ENCODE measurements around the gene STX17.

STX17 gene

DNA sequence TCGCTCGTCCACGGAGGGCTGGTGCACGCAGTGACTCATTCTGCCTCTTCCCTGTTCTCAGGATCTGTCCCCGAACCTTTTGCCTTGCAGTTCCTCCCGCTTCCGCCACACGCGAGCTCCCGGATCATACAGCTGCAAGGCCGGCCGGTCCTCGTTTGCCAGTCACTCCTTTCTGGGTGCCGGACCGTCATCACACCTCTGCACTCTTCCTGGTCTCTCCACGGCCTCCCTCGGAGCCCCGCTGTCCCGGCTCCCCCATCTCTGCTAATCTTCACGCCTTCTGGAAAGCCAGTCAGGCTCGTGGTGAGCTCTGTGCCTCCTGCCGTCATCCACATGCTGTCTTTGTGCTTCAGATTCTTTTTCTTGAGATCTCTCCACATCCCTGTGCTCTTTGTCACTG, 91.8 kb downstream of the STX17 start:
- Histone ChIP-seq H3K9me3 (ENCODE audit: control insufficient read depth, insufficient read depth, low read depth, low read length) (no peaks in the 10 kb centered on the region), H3K27ac (ENCODE audit: extremely low read depth, low read depth, low read length) (no peak overlapping the region), H3K4me3 (ENCODE audit: low read depth, low read length) (no peak overlapping the region), H3K4me1 (ENCODE audit: control insufficient read depth, insufficient read depth, low read length) (no peaks in the 10 kb centered on the region), H3K36me3 (ENCODE audit: control insufficient read depth in 2 of 2, insufficient read depth in 1 of 2, low read length in 2 of 2) (peaks cover 0 to 2% of the 10 kb centered on the region in 2 experiments; a peak in 1 of 3 replicates)
- POLR2A ChIA-PET, result no interaction called here
- CTCF ChIA-PET, result interaction anchor here (1.2 kb wide), 1 partner anchor 20 kb away, joined by 3 read pairs; no protein-coding TSS in a partner anchor
- TF ChIP-seq SALL2 (tag by site-specific recombination; IDR thresholded peaks at IDR 0.05; ENCODE audit: borderline replicate concordance) (no peak), ZEB2 (tag by site-specific recombination; IDR thresholded peaks at IDR 0.05) (no peak), GLIS1 (tag by site-specific recombination; IDR thresholded peaks at IDR 0.05) (no peak), ZNF76 (tag by site-specific recombination; IDR thresholded peaks at IDR 0.05; ENCODE audit: borderline replicate concordance, low read depth) (no peak), ZNF202 (tag by site-specific recombination; IDR thresholded peaks at IDR 0.05; ENCODE audit: borderline replicate concordance) (no peak)
- TF ChIP-seq, protein P1, sequence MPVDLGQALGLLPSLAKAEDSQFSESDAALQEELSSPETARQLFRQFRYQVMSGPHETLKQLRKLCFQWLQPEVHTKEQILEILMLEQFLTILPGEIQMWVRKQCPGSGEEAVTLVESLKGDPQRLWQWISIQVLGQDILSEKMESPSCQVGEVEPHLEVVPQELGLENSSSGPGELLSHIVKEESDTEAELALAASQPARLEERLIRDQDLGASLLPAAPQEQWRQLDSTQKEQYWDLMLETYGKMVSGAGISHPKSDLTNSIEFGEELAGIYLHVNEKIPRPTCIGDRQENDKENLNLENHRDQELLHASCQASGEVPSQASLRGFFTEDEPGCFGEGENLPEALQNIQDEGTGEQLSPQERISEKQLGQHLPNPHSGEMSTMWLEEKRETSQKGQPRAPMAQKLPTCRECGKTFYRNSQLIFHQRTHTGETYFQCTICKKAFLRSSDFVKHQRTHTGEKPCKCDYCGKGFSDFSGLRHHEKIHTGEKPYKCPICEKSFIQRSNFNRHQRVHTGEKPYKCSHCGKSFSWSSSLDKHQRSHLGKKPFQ (tag by site-specific recombination; IDR thresholded peaks at IDR 0.05), result no peak

DNA sequence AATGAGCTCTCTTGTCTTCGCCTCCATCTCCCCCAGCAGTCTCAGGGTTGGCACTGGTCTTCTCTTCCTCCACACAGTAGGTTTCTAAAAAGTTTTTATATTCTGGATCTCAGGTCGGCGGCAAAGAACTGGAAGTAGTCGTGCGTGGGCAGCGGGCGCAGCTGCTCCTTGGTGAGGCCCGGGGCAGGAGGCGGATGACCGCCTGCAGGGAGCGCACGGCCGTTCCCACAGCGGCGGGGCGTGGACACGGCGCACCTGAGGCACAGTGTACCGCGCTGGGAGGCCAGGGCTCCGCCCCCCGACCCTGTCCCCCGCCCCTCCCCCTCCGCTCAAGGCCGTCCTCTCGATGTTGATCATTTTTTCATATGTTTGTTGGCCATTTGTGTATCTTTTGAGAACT, 92.4 kb downstream of the STX17 start:
- CTCF ChIA-PET, result no interaction called here
- peaks cover 0 to 8% of the 10 kb centered on the region in 2 experiments; a peak in 1 of 3 replicates for H3K36me3 ChIP-seq (ENCODE audit: control insufficient read depth in 2 of 2, insufficient read depth in 1 of 2, low read length in 2 of 2)
- POLR2A ChIA-PET, result no interaction called here
- H3K27ac ChIP-seq (ENCODE audit: extremely low read depth, low read depth, low read length), result no peak overlapping the region
- H3K4me1 ChIP-seq (ENCODE audit: control insufficient read depth, insufficient read depth, low read length), result no peaks in the 10 kb centered on the region
- TF ChIP-seq MZF1 (tag by site-specific recombination; IDR thresholded peaks at IDR 0.05; ENCODE audit: borderline replicate concordance) (no peak), ZNF623 (tag by site-specific recombination; IDR thresholded peaks at IDR 0.05) (no peak), EGR2 (tag by site-specific recombination; IDR thresholded peaks at IDR 0.05; ENCODE audit: low read depth) (no peak)
- TF ChIP-seq, protein P2, sequence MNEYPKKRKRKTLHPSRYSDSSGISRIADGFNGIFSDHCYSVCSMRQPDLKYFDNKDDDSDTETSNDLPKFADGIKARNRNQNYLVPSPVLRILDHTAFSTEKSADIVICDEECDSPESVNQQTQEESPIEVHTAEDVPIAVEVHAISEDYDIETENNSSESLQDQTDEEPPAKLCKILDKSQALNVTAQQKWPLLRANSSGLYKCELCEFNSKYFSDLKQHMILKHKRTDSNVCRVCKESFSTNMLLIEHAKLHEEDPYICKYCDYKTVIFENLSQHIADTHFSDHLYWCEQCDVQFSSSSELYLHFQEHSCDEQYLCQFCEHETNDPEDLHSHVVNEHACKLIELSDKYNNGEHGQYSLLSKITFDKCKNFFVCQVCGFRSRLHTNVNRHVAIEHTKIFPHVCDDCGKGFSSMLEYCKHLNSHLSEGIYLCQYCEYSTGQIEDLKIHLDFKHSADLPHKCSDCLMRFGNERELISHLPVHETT (tag by site-specific recombination; IDR thresholded peaks at IDR 0.05), result no peak
- TF ChIP-seq, protein P3, sequence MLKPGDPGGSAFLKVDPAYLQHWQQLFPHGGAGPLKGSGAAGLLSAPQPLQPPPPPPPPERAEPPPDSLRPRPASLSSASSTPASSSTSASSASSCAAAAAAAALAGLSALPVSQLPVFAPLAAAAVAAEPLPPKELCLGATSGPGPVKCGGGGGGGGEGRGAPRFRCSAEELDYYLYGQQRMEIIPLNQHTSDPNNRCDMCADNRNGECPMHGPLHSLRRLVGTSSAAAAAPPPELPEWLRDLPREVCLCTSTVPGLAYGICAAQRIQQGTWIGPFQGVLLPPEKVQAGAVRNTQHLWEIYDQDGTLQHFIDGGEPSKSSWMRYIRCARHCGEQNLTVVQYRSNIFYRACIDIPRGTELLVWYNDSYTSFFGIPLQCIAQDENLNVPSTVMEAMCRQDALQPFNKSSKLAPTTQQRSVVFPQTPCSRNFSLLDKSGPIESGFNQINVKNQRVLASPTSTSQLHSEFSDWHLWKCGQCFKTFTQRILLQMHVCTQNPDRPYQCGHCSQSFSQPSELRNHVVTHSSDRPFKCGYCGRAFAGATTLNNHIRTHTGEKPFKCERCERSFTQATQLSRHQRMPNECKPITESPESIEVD (tag by site-specific recombination; IDR thresholded peaks at IDR 0.05), result no peak
- no peaks in the 10 kb centered on the region for H3K9me3 ChIP-seq (ENCODE audit: control insufficient read depth, insufficient read depth, low read depth, low read length)
- H3K4me3 ChIP-seq (ENCODE audit: low read depth, low read length), result no peak overlapping the region

DNA sequence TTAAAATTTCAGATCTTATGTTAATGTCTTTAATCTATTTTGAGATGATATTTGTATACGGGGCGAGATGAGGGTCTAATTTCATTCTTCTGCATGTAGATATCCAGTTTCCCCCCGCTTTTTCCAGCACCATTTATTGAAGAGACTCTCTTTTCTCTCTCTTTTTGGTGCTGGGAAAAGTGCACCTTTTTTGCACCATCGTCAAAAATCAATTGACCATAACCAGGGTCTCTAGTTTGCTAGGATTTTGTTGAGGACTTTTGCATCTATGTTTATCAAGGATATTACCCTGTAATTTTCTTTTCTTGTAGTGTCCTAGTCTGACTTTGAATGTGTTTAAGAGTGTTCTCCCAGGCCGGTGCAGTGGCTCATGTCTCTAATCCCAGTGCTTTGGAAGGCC, 93.3 kb downstream of the STX17 start:
- CTCF ChIA-PET, result no interaction called here
- H3K4me3 ChIP-seq (ENCODE audit: low read depth, low read length), result no peak overlapping the region
- POLR2A ChIA-PET, result no interaction called here
- H3K9me3 ChIP-seq (ENCODE audit: control insufficient read depth, insufficient read depth, low read depth, low read length), result no peaks in the 10 kb centered on the region
- TF ChIP-seq SCRT2 (tag by site-specific recombination; IDR thresholded peaks at IDR 0.05) (no peak), ZNF416 (tag by site-specific recombination; IDR thresholded peaks at IDR 0.05) (no peak)
- H3K27ac ChIP-seq (ENCODE audit: extremely low read depth, low read depth, low read length), result no peak overlapping the region
- H3K4me1 ChIP-seq (ENCODE audit: control insufficient read depth, insufficient read depth, low read length), result no peaks in the 10 kb centered on the region
- H3K36me3 ChIP-seq (ENCODE audit: control insufficient read depth in 2 of 2, insufficient read depth in 1 of 2, low read length in 2 of 2), result peaks cover 0 to 18% of the 10 kb centered on the region in 2 experiments; a peak in 1 of 3 replicates

DNA sequence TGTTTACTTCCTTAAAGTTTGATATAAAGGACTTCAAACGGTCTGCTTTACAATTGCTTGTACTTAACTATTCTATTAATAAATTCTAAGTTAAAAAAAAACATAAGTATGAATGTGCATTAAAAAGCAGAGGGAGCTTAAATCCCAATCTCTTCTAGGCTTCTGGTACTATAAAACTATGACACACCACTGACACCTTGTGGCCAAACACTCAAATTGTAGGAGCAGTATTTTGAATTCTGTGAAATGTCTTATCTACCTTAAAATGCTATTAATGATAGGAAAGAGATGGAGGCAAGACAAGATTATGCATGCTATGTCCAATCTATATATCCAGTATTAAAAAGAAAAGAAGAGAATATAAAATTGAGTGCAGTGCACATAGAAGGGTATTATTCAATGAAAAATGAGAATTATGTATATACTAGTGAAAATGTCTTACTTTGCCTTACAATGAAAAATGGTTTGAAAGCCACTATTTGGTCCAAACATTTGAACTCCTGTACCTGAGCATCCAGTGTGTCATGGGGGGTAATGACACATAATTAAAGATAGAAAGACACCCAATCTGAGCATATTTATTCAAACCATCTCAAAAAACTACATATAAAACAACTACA, 104.7 kb downstream of the STX17 start:
- peak; percentile 50 for TF ChIP-seq ZNF654 (tag by site-specific recombination; IDR thresholded peaks at IDR 0.05; ENCODE audit: low read depth)
- TF ChIP-seq, protein P4, sequence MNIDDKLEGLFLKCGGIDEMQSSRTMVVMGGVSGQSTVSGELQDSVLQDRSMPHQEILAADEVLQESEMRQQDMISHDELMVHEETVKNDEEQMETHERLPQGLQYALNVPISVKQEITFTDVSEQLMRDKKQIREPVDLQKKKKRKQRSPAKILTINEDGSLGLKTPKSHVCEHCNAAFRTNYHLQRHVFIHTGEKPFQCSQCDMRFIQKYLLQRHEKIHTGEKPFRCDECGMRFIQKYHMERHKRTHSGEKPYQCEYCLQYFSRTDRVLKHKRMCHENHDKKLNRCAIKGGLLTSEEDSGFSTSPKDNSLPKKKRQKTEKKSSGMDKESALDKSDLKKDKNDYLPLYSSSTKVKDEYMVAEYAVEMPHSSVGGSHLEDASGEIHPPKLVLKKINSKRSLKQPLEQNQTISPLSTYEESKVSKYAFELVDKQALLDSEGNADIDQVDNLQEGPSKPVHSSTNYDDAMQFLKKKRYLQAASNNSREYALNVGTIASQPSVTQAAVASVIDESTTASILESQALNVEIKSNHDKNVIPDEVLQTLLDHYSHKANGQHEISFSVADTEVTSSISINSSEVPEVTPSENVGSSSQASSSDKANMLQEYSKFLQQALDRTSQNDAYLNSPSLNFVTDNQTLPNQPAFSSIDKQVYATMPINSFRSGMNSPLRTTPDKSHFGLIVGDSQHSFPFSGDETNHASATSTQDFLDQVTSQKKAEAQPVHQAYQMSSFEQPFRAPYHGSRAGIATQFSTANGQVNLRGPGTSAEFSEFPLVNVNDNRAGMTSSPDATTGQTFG (tag by site-specific recombination; IDR thresholded peaks at IDR 0.05; ENCODE audit: borderline replicate concordance), result no peak
- no peaks in the 10 kb centered on the region for H3K4me1 ChIP-seq (ENCODE audit: control insufficient read depth, insufficient read depth, low read length)
- POLR2A ChIA-PET, result no interaction called here
- H3K36me3 ChIP-seq (ENCODE audit: control insufficient read depth in 2 of 2, insufficient read depth in 1 of 2, low read length in 2 of 2), result peaks cover 0 to 20% of the 10 kb centered on the region in 2 experiments; a peak in 1 of 3 replicates
- no peaks in the 10 kb centered on the region for H3K9me3 ChIP-seq (ENCODE audit: control insufficient read depth, insufficient read depth, low read depth, low read length)
- no peak overlapping the region for H3K27ac ChIP-seq (ENCODE audit: extremely low read depth, low read depth, low read length)
- CTCF ChIA-PET, result interaction anchor here (0.5 to 1.6 kb wide), 7 partner anchors 9 to 867 kb away, joined by 3 to 6 read pairs (median 4); no protein-coding TSS in a partner anchor
- no peak overlapping the region for H3K4me3 ChIP-seq (ENCODE audit: low read depth, low read length)
